Activated naive CD8-positive, alpha-beta T cell (primary cell): Measurements from ENCODE around the gene SPDYE2.
"Not testable (repeated sequence)": the region's sequence is repeated elsewhere in the genome, so short reads cannot be mapped to it uniquely, and the experiment has no call there.

Source experiments
- H3K27ac Mint-ChIP-seq: one replicate; pipeline ENCODE4 v1.8.0; 2021; ENCODE audit warnings: mixed read lengths
- H3K27me3 Mint-ChIP-seq: one replicate; pipeline ENCODE4 v1.8.0; 2021; ENCODE audit warnings: mixed read lengths
- H3K36me3 Mint-ChIP-seq: one replicate; pipeline ENCODE4 v1.8.0; 2021; ENCODE audit warnings: mixed read lengths
- H3K4me1 Mint-ChIP-seq: one replicate; pipeline ENCODE4 v1.8.0; 2021; ENCODE audit warnings: low read depth, mixed read lengths
- H3K4me3 Mint-ChIP-seq: one replicate; pipeline ENCODE4 v1.8.0; 2021; ENCODE audit warnings: mild to moderate bottlenecking, mixed read lengths
- H3K9me3 Mint-ChIP-seq: one replicate; pipeline ENCODE4 v1.8.0; 2021; ENCODE audit warnings: low read depth, mixed read lengths

SPDYE2 gene, protein sequence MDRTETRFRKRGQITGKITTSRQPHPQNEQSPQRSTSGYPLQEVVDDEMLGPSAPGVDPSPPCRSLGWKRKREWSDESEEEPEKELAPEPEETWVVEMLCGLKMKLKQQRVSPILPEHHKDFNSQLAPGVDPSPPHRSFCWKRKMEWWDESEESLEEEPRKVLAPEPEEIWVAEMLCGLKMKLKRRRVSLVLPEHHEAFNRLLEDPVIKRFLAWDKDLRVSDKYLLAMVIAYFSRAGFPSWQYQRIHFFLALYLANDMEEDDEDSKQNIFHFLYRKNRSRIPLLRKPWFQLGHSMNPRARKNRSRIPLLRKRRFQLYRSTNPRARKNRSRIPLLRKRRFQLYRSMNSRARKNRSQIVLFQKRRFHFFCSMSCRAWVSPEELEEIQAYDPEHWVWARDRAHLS

DNA sequence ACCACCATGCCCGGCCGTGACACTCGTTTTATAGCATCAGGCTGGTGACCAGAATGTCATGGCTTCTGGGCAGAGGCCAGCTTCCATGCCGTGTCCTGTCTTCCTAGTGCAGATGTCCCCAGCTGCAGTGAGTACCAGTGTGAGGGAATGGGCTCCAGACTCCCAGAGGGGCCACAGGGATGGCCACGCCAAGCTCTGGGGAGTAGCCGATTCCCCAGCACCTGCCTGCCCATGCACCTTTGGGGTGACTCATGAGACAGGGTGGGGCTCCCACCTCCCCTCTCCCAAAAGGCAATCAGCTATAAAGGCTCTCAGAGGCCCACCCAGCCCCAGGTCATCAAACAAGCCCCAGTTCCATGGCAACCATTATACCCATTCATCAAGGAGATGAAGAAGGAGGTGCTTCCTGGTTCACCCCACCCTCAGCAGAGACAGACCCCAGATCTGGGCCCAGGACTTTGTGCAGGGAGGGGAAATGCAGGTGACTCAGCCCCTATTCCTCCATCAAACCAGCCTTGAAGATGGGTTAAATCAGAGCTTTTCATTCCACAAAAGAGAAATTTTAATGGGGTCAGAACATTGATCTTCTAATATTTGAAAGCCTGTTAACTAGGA is at the start of gene SPDYE2:
TSS of gene SPDYE2 (plus strand) at position 419 of the 615 bp plus-strand sequence. CDS start 2,030 bp downstream, outside the sequence.
- not testable (repeated sequence) for H3K27me3 Mint-ChIP-seq, H3K36me3 Mint-ChIP-seq, H3K9me3 Mint-ChIP-seq, H3K4me1 Mint-ChIP-seq, H3K4me3 Mint-ChIP-seq, H3K27ac Mint-ChIP-seq

DNA sequence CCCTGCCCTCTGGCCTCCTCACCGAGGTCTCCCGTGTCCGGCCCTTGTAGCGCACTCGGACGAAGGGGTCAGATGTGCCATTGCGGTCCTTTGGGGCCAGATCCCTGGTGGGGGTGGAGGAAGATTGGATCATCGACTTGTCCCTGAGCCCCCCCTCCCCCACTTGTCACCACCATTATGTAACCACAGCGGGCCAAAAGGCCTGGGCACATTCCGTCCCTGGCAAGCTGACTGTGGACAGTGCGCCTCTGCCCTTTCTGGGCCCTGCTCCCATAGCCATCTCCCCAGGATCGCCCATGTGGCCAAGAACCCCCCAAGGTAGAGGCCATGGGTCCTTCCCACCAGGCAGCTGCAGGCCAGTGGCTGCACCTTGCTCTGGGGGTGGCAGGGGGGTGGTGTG is 47.9 kb upstream of the SPDYE2 start:
- not testable (repeated sequence) for H3K4me3 Mint-ChIP-seq, H3K9me3 Mint-ChIP-seq, H3K36me3 Mint-ChIP-seq, H3K4me1 Mint-ChIP-seq, H3K27me3 Mint-ChIP-seq, H3K27ac Mint-ChIP-seq

DNA sequence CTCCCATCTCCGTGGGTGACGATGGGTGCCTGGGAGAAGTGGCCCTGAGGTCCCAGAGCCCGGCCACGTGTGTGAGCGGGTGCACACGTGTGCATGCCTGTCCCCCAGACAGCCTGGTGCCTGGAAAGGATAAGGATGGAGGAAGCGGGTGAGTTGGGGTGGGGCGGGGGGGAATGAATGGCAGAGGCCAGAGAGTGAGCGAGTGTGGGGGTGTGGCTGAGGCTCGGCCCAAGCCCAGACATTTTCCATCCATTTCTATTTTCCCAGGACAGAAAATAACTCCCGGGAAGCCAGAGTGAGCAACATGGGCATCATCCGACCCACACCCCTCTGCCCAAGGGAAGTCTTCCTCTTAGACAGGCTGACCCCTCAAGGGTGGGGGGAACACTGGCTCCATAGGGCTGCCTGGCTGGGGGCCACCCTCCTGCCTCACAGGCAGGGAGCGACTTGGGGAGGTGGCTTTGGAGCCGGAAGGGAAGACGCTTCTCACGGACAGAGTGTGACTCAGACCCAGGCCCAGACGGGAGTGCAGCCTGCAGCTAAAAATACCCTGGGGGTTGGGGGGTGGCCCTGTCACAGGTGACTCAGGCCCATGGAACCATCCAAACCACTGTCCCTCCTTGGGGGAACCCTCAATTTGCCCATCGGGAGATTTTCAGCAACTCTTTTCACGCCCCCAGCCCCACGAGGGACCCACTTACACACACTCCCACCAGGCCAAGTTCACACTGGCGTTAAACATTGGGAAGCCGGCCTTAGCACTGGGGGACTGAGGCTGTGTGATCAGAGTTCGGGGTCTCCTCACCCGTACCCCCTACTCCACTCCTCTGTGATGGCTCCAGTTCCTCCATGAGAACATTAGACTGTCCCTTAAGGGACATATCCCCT is 45.5 kb upstream of the SPDYE2 start:
- H3K36me3 Mint-ChIP-seq, H3K27me3 Mint-ChIP-seq, H3K4me3 Mint-ChIP-seq, H3K9me3 Mint-ChIP-seq, H3K27ac Mint-ChIP-seq, H3K4me1 Mint-ChIP-seq: not testable (repeated sequence)

DNA sequence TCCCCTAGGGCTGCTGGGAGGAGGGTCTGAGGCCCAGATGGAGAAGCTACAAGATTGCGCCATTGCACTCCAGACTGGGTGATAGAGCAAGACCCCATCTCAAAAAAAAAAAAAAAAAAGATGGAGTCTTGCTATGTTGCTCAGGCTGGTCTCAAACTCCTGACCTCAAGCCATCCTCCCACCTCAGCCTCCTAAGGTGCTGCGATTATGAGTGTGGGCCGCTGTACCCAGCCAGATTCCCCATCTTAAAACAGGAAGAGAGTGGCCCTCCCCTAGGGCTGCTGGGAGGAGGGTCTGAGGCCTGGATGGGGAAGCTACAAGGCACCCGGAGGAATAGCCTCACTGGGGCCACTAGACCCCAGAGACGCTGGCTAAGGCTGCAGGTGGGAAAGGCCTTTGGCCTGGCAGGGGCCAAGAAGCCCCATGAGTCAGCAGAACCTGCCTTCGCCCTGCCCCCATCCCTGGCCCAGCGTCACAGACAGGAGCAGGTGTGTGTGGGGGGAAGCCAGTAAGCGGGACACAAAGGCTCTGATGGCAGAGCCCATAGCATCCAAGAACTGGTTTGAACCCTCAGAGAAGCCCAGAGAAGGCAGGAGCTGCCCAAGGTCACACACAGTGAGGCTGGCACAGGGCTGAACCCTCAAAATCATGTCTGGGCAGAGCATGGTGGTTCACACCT is 43.5 kb upstream of the SPDYE2 start:
- H3K27ac Mint-ChIP-seq, H3K36me3 Mint-ChIP-seq, H3K4me1 Mint-ChIP-seq, H3K4me3 Mint-ChIP-seq, H3K27me3 Mint-ChIP-seq, H3K9me3 Mint-ChIP-seq: not testable (repeated sequence)

GRCh38 chr7:102510575-102510974 is 40.5 kb upstream of the SPDYE2 start:
- H3K4me1 Mint-ChIP-seq, H3K27ac Mint-ChIP-seq, H3K36me3 Mint-ChIP-seq, H3K9me3 Mint-ChIP-seq, H3K27me3 Mint-ChIP-seq, H3K4me3 Mint-ChIP-seq: not testable (repeated sequence)

- not testable (repeated sequence) for H3K9me3 Mint-ChIP-seq, H3K4me3 Mint-ChIP-seq, H3K4me1 Mint-ChIP-seq, H3K27me3 Mint-ChIP-seq, H3K27ac Mint-ChIP-seq, H3K36me3 Mint-ChIP-seq
These were observed 39.0 kb upstream of the SPDYE2 start for GRCh38 chr7:102511860-102512522.

DNA sequence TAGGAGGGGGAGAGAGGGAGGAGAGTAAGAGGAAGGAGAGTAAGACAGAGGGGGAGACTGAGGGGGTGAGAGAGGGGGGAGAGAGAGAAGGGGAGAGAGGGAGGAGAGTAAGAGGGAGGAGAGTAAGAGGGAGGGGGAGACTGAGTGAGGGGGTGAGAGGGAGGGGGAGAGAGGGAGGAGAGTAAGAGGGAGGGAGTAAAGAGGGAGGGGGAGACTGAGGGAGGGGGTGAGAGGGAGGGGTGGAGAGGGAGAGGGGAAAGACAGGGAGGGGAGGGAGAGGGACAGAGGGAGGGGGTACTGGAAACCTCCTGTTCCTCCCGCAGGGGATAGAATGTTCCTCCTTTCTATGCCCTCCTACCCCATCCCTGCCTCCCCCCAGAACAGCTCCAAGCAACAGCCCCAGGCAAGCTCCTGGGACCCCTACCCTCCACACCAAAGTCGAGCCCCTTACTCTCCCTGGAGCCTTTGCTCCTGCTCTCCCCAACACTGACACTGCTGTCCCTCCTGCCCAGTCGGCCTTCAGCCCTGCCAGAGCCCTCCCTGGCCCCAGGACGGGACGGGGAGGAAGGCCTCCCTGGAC is 38.3 kb upstream of the SPDYE2 start:
- not testable (repeated sequence) for H3K27ac Mint-ChIP-seq, H3K4me3 Mint-ChIP-seq, H3K4me1 Mint-ChIP-seq, H3K9me3 Mint-ChIP-seq, H3K27me3 Mint-ChIP-seq, H3K36me3 Mint-ChIP-seq

DNA sequence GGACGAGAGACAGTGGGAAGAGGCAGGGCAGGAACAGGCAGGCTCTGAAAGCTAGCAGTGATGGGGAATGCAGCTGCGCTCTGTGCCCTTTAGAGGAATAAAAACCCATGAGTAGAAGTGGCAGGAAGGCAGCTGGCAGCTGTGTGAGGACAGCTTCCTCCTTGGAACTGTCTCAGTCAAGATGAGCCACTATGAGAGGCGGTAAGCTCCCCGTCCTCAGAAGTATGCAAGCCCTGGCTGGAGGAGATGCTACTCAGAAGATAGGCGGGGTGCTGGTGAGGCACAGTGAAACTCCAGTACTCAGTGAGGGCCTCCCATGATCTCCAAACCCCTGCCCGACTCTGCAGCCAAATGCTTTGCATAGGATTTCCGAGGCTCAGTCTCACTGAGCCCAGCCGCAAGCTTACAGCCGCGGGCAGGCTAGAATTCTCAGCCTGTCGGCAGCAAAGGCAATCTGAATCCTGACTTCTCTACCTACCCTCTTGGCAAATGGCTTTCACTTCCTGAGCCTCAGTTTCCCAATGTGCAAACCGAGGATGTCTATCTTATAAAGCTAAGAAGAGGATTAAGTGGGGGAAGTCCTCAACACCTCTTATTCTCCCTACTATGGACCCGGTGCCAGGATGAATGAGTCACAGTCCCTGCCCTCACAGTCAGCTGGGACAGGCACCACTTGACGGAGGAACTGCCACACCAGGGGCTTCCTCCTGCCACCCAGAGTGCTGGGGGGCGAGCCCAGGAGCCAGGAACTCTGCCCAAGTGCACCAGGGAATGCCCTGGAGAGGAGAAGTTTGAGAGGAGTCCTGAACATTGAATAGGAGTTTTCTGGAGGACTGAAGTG is 35.9 kb upstream of the SPDYE2 start:
- not testable (repeated sequence) for H3K27ac Mint-ChIP-seq, H3K4me1 Mint-ChIP-seq, H3K36me3 Mint-ChIP-seq

DNA sequence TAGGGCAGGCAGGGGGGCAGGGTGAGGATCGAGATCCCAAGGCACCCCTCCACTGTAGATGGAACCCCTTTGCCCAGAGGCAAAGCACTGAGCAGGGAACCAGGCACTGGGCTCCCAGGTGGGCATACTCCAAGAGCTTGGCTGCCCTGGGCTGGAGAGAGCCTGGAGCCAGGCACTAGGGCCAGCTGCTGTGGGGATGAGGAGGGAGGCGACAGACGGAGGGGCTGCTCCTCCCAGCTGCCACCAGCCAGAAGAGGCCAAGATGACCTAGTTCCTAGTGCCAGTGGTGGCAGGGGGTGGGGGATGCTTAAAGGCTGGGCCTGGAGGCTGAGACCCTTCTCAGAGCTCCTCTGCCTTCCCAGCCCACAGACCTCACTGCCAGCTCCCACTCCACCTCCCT is 35.1 kb upstream of the SPDYE2 start:
- not testable (repeated sequence) for H3K9me3 Mint-ChIP-seq, H3K4me1 Mint-ChIP-seq, H3K4me3 Mint-ChIP-seq, H3K27ac Mint-ChIP-seq, H3K36me3 Mint-ChIP-seq, H3K27me3 Mint-ChIP-seq

More for the DNA sequence above, 35.9 kb upstream of the SPDYE2 start:
- H3K27me3 Mint-ChIP-seq, H3K4me3 Mint-ChIP-seq, H3K9me3 Mint-ChIP-seq: not testable (repeated sequence)

- H3K9me3 Mint-ChIP-seq, H3K4me1 Mint-ChIP-seq, H3K4me3 Mint-ChIP-seq, H3K27ac Mint-ChIP-seq, H3K27me3 Mint-ChIP-seq, H3K36me3 Mint-ChIP-seq: not testable (repeated sequence)
These were observed 34.1 kb upstream of the SPDYE2 start for GRCh38 chr7:102516951-102517350.

GRCh38 chr7:102517550-102518147 is 33.4 kb upstream of the SPDYE2 start, which contains the start of gene RASA4B:
TSS of gene RASA4B (minus strand) at chr7:102517777. CDS start at chr7:102517710, 67 bp downstream.
- H3K27me3 Mint-ChIP-seq, H3K9me3 Mint-ChIP-seq, H3K4me3 Mint-ChIP-seq, H3K4me1 Mint-ChIP-seq, H3K36me3 Mint-ChIP-seq, H3K27ac Mint-ChIP-seq: not testable (repeated sequence)

DNA sequence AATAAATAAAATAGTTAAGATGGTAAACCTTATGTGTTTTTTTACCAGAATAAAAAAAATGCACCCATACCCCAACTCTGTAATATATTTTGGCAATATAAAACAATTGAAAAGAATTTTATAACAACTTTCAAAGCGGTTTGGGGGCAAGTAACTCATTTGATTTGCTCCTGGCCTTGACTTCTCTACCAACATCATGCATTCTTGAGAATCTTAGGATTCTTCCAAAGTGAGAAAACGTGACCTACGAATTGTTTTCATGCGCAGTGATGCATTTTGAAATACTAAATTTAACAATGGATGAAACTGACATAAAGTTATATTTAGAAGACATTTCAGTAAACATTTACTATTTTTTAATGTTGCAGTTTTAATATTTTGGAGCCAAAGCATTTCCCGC is 30.2 kb upstream of the SPDYE2 start:
- not testable (repeated sequence) for H3K4me1 Mint-ChIP-seq, H3K27ac Mint-ChIP-seq, H3K27me3 Mint-ChIP-seq, H3K4me3 Mint-ChIP-seq, H3K36me3 Mint-ChIP-seq, H3K9me3 Mint-ChIP-seq

GRCh38 chr7:102524803-102525202 is 26.2 kb upstream of the SPDYE2 start:
- H3K27me3 Mint-ChIP-seq, H3K27ac Mint-ChIP-seq, H3K9me3 Mint-ChIP-seq, H3K4me3 Mint-ChIP-seq, H3K36me3 Mint-ChIP-seq, H3K4me1 Mint-ChIP-seq: not testable (repeated sequence)
